ENCODE data around the gene ZBTB16.

ZBTB16 gene

GRCh38 chr11:114193730-114194679 is 134.5 kb downstream of the ZBTB16 start:
- DNase-seq: no peak

- DNase-seq: no peak
Observed at GRCh38 chr11:114194702-114195101, 135.2 kb downstream of the ZBTB16 start.

GRCh38 chr11:114195151-114195550 is 135.6 kb downstream of the ZBTB16 start:
- DNase-seq: no peak

- DNase-seq: no peak
Observed at GRCh38 chr11:114195981-114196731, 136.6 kb downstream of the ZBTB16 start.

GRCh38 chr11:114196997-114197703 is 137.6 kb downstream of the ZBTB16 start:
- DNase-seq: no peak

GRCh38 chr11:114197799-114198500 is 138.4 kb downstream of the ZBTB16 start:
- DNase-seq: no peak

- no peak for DNase-seq
Observed at GRCh38 chr11:114199051-114199450, 139.5 kb downstream of the ZBTB16 start.

- DNase-seq: no peak
Observed at GRCh38 chr11:114200351-114201133, 141.0 kb downstream of the ZBTB16 start.

GRCh38 chr11:114201219-114201618 is 141.7 kb downstream of the ZBTB16 start:
- no peak for DNase-seq

GRCh38 chr11:114202011-114202609 is 142.6 kb downstream of the ZBTB16 start:
- DNase-seq: no peak

- DNase-seq: no peak
Observed at GRCh38 chr11:114207096-114207495, 147.6 kb downstream of the ZBTB16 start.

- no peak for DNase-seq
Observed at GRCh38 chr11:114208377-114208776, 148.9 kb downstream of the ZBTB16 start.

- no peak for DNase-seq
Observed at GRCh38 chr11:114209343-114209742, 149.8 kb downstream of the ZBTB16 start.

GRCh38 chr11:114209904-114210303 is 150.4 kb downstream of the ZBTB16 start:
- DNase-seq: no peak

- no peak for DNase-seq
Observed at GRCh38 chr11:114211444-114212121, 152.1 kb downstream of the ZBTB16 start.

- DNase-seq: no peak
Observed at GRCh38 chr11:114213622-114214021, 154.1 kb downstream of the ZBTB16 start.

GRCh38 chr11:114215428-114215827 is 155.9 kb downstream of the ZBTB16 start:
- DNase-seq: no peak

- DNase-seq: no peak
Observed at GRCh38 chr11:114215871-114216795, 156.6 kb downstream of the ZBTB16 start.

GRCh38 chr11:114216796-114217180 is 157.3 kb downstream of the ZBTB16 start:
- no peak for DNase-seq

- no peak for DNase-seq
Observed at GRCh38 chr11:114218508-114218907, 159.0 kb downstream of the ZBTB16 start.

All from NK-92 treated with Interleukin-12 subunit alpha and Interleukin-12 subunit beta, amount 100 ng/mL, for 24 hours (cell line).